Trophoblast cell (in vitro differentiated cells and primary cell): ENCODE results near the gene MACROD2.
"Not testable (repeated sequence)": the region's sequence is repeated elsewhere in the genome, so short reads cannot be mapped to it uniquely, and the experiment has no call there.

Experiments used
- DNase-seq, 2 donors: peaks; one replicate each; pipeline ENCODE4 v3.0.0-alpha.2; 2016
- H2AFZ ChIP-seq: 2 replicates; pipeline ENCODE4 v1.6.1; 2013; ENCODE audit warnings: low read length, moderate library complexity, mild to moderate bottlenecking; ENCODE audit not compliant: insufficient read depth, poor library complexity
- H2AK5ac ChIP-seq: 2 replicates; pipeline ENCODE4 v1.6.1; 2013; ENCODE audit warnings: mild to moderate bottlenecking, low read length
- H2BK120ac ChIP-seq: 2 replicates; pipeline ENCODE4 v1.6.1; 2013; ENCODE audit warnings: low read length, mild to moderate bottlenecking, moderate library complexity; ENCODE audit not compliant: insufficient read depth, poor library complexity
- H2BK12ac ChIP-seq: 2 replicates; pipeline ENCODE4 v1.6.1; 2013; ENCODE audit warnings: mild to moderate bottlenecking, low read length, moderate library complexity
- H2BK5ac ChIP-seq: 2 replicates; pipeline ENCODE4 v1.6.1; 2013; ENCODE audit warnings: low read length, low read depth, moderate library complexity, mild to moderate bottlenecking; ENCODE audit not compliant: poor library complexity
- H3K14ac ChIP-seq: 2 replicates; pipeline ENCODE4 v1.6.1; 2013; ENCODE audit warnings: mild to moderate bottlenecking, low read length
- H3K18ac ChIP-seq: 2 replicates; pipeline ENCODE4 v1.6.1; 2013; ENCODE audit warnings: mild to moderate bottlenecking, low read length
- H3K23ac ChIP-seq: 2 replicates; pipeline ENCODE4 v1.6.1; 2013; ENCODE audit warnings: low read length
- H3K27ac ChIP-seq: 2 replicates; pipeline ENCODE4 v1.5.1; 2013; ENCODE audit warnings: low read depth, mild to moderate bottlenecking, inconsistent platforms, low read length, moderate library complexity
- H3K27me3 ChIP-seq: 2 replicates; pipeline ENCODE4 v1.6.1; 2013; ENCODE audit warnings: inconsistent platforms, mild to moderate bottlenecking, low read length, moderate library complexity; ENCODE audit not compliant: insufficient read depth
- H3K36me3 ChIP-seq, 2 experiments: 1 replicate in 1 of 2; 2 replicates in 1 of 2; pipeline ENCODE4 v1.6.1; 2013; ENCODE audit warnings: low read length in 2 of 2, mild to moderate bottlenecking in 2 of 2, moderate library complexity in 1 of 2; ENCODE audit not compliant: insufficient read depth in 2 of 2, control insufficient read depth in 1 of 2
- H3K4ac ChIP-seq: 2 replicates; pipeline ENCODE4 v1.6.1; 2013; ENCODE audit warnings: low read depth, mild to moderate bottlenecking, low read length, moderate library complexity
- H3K4me1 ChIP-seq, 2 experiments: 1 replicate in 1 of 2; 2 replicates in 1 of 2; pipeline ENCODE4 v1.6.1; 2013; ENCODE audit warnings: low read length in 2 of 2, mild to moderate bottlenecking in 2 of 2, moderate library complexity in 1 of 2; ENCODE audit not compliant: insufficient read depth in 2 of 2, control insufficient read depth in 1 of 2
- H3K4me2 ChIP-seq: 2 replicates; pipeline ENCODE4 v1.6.1; 2013; ENCODE audit warnings: inconsistent platforms, mild to moderate bottlenecking, low read length, moderate library complexity
- H3K4me3 ChIP-seq: 2 replicates; pipeline ENCODE4 v1.5.1; 2013; ENCODE audit warnings: mild to moderate bottlenecking, low read depth, low read length, inconsistent platforms
- H3K79me1 ChIP-seq: one replicate; pipeline ENCODE4 v1.6.1; 2013; ENCODE audit warnings: low read length
- H3K79me2 ChIP-seq: 2 replicates; pipeline ENCODE4 v1.6.1; 2013; ENCODE audit warnings: low read length, mild to moderate bottlenecking; ENCODE audit not compliant: control insufficient read depth, insufficient read depth, poor library complexity
- H3K9ac ChIP-seq: 2 replicates; pipeline ENCODE4 v1.6.1; 2013; ENCODE audit warnings: mild to moderate bottlenecking, low read length
- H3K9me3 ChIP-seq: 2 replicates; pipeline ENCODE4 v1.6.1; 2013; ENCODE audit warnings: low read depth, mild to moderate bottlenecking, control low read depth, inconsistent platforms, low read length; ENCODE audit not compliant: insufficient read depth
- H4K12ac ChIP-seq: 2 replicates; pipeline ENCODE4 v1.6.1; 2013; ENCODE audit warnings: low read depth, mild to moderate bottlenecking, low read length, moderate library complexity
- H4K8ac ChIP-seq: 2 replicates; pipeline ENCODE4 v1.6.1; 2013; ENCODE audit warnings: low read depth, mild to moderate bottlenecking, low read length, moderate library complexity
- H4K91ac ChIP-seq: one replicate; pipeline ENCODE4 v1.6.1; 2013; ENCODE audit warnings: low read depth, mild to moderate bottlenecking, low read length, moderate library complexity
- WGBS: extraction: QIAGEN DNeasy Blood & Tissue Kit; methylation state at CpG from one replicate; pipeline ENCODE4 v1.1.7; 2013; ENCODE audit warnings: missing lambda C conversion rate; ENCODE audit not compliant: insufficient read length, insufficient coverage; ENCODE audit errors: extremely low coverage; 5-methylcytosine and 5-hydroxymethylcytosine counted together

MACROD2 gene

DNA sequence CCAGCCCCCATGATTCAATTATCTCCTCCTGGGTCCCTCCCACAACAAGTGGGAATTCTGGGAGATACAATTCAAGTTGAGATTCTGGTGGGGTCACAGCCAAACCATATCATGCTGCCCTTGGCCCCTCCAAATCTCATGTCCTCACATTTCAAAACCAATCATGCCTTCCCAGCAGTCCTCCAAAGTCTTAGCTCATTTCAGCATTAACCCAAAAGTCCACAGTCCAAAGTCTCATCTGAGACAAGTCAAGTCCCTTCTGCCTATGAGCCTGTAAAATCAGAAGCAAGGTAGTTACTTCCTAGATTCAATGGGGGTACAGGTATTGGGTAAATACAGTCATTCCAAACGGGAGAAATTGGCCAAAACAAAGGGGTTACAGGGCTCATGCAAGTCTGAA, 1021.6 kb downstream of the MACROD2 start:
- H3K18ac ChIP-seq, H3K4ac ChIP-seq, H2BK12ac ChIP-seq: not testable (repeated sequence)

DNA sequence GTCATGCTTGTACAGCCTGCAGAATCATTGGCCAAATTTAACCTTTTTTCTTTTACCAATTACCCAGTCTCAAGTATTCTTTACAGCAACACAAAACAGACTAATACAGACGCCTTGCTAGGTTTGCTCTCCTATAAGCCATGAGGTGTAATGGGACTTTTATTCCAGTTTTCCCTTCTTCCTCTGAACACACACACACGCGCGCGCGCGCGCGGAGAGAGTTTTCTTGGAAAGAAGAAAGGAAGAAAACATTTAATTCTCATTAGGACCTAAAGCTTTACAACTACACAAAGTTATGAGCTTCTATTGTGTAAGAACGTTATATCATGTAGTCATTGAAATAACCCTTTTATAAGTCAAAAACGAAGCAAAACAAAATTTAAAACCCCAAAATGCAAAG, 1023.6 kb downstream of the MACROD2 start:
- H2BK5ac ChIP-seq = no peak overlapping the region
- H2BK120ac ChIP-seq = no peak overlapping the region
- no peak overlapping the region for H3K4me3 ChIP-seq
- no peak overlapping the region for H4K8ac ChIP-seq
- H2AFZ ChIP-seq = no peak overlapping the region
- WGBS = no CpG with 5 or more reads among the region's 11 CpGs
- H3K23ac ChIP-seq = no peak overlapping the region
- no peak overlapping the region for H4K12ac ChIP-seq
- H3K36me3 ChIP-seq = no peaks in the 10 kb centered on the region
- H3K4me1 ChIP-seq = no peaks in the 10 kb centered on the region
- no peaks in the 10 kb centered on the region for H3K79me1 ChIP-seq
- no peaks in the 10 kb centered on the region for H3K79me2 ChIP-seq
- H2BK12ac ChIP-seq = no peak overlapping the region
- no peak overlapping the region for H3K9ac ChIP-seq
- H3K27me3 ChIP-seq = no peaks in the 10 kb centered on the region
- no peak overlapping the region for H3K4me2 ChIP-seq
- no peak overlapping the region for H2AK5ac ChIP-seq
- peaks cover 2% of the 10 kb centered on the region for H3K9me3 ChIP-seq
- no peak overlapping the region for H3K18ac ChIP-seq
- no peak overlapping the region for H3K27ac ChIP-seq
- H4K91ac ChIP-seq = no peak overlapping the region
- no peak overlapping the region for H3K4ac ChIP-seq
- no peak for DNase-seq
- no peak overlapping the region for H3K14ac ChIP-seq

More for the DNA sequence above, 1021.6 kb downstream of the MACROD2 start:
- H3K14ac ChIP-seq, H3K9ac ChIP-seq, H2AFZ ChIP-seq, H3K4me2 ChIP-seq, H2AK5ac ChIP-seq, H3K36me3 ChIP-seq, H4K91ac ChIP-seq, H3K4me3 ChIP-seq, H3K79me2 ChIP-seq, H4K8ac ChIP-seq, DNase-seq, H3K23ac ChIP-seq, H3K4me1 ChIP-seq, H3K27ac ChIP-seq, H3K27me3 ChIP-seq, H2BK5ac ChIP-seq, H3K79me1 ChIP-seq, H2BK120ac ChIP-seq, H3K9me3 ChIP-seq, H4K12ac ChIP-seq: not testable (repeated sequence)
- WGBS = no CpG with 5 or more reads among the region's 1 CpG

DNA sequence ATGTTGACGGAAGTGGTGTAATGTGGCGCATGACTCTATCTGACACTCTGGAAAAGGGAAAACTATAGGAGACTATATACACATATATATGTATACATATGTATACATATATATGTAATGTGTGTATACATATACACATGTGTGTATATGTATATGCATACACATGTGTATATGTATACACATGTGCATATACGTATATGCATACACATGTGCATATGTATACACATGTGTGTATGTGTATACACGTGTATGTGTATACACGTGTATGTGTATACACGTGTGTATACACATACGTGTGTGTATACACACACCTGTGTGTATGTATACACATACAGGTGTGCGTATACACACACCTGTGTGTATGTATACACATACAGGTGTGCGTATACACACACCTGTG, 1025.5 kb downstream of the MACROD2 start:
- Histone ChIP-seq H3K23ac (no peak overlapping the region), H3K4me2 (no peak overlapping the region), H4K8ac (no peak overlapping the region), H2BK120ac (no peak overlapping the region), H3K14ac (no peak overlapping the region), H4K12ac (no peak overlapping the region), H2BK12ac (no peak overlapping the region), H3K4me3 (no peak overlapping the region), H2AFZ (no peak overlapping the region), H2BK5ac (no peak overlapping the region), H3K9me3 (peaks cover 2% of the 10 kb centered on the region), H4K91ac (no peak overlapping the region), H3K9ac (no peak overlapping the region), H3K27me3 (no peaks in the 10 kb centered on the region), H3K79me2 (no peaks in the 10 kb centered on the region), H3K79me1 (no peaks in the 10 kb centered on the region), H3K18ac (no peak overlapping the region), H3K4ac (no peak overlapping the region), H3K27ac (no peak overlapping the region), H3K36me3 (no peaks in the 10 kb centered on the region), H3K4me1 (no peaks in the 10 kb centered on the region), H2AK5ac (no peak overlapping the region)
- WGBS = no CpG with 5 or more reads among the region's 9 CpGs
- DNase-seq = no peak

DNA sequence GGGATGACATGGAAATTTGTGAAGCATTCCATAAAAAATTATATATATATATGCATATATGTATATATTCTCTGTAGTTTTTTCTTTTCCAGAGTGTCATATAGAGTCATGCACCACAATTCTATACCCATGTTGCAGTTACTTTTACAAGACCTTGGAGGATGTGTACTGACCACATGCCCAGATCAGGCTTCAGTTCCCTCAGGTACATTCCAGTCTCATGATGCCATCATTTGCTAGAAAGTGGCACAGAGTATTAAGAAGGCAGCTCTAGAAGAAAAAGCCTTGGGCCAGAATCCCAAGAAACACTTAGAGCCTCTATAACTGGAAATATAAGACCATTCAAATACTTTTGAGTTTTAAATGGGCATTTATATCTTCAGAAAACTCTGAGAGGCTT, 1027.6 kb downstream of the MACROD2 start:
- Histone ChIP-seq H3K27ac (no peak overlapping the region), H3K4me3 (no peak overlapping the region), H4K91ac (no peak overlapping the region), H3K4me1 (no peaks in the 10 kb centered on the region), H3K23ac (no peak overlapping the region), H3K79me2 (no peaks in the 10 kb centered on the region), H4K8ac (no peak overlapping the region), H4K12ac (no peak overlapping the region), H2BK120ac (no peak overlapping the region), H2BK12ac (no peak overlapping the region), H3K27me3 (no peaks in the 10 kb centered on the region), H3K18ac (no peak overlapping the region), H3K14ac (no peak overlapping the region), H3K36me3 (no peaks in the 10 kb centered on the region), H3K4me2 (no peak overlapping the region), H2BK5ac (no peak overlapping the region), H3K79me1 (no peaks in the 10 kb centered on the region), H3K4ac (no peak overlapping the region), H2AK5ac (no peak overlapping the region), H2AFZ (no peak overlapping the region), H3K9ac (no peak overlapping the region), H3K9me3 (no peaks in the 10 kb centered on the region)
- peak in 1 of 2 donors; percentile 7 for DNase-seq
